Measurements from ENCODE around the gene CRTAC1.

Gene CRTAC1

GRCh38 chr10:98016772-98017475, 13.5 kb downstream of the CRTAC1 start:
- no peak for DNase-seq (ENCODE audit: low read depth)
- no peak overlapping the region for H3K4me3 ChIP-seq (ENCODE audit: low read length)
- no peak for TF ChIP-seq CTCF (conservative IDR thresholded peaks at IDR 0.05; ENCODE audit: low read depth, low read length)

- no peak overlapping the region for H3K4me3 ChIP-seq (ENCODE audit: low read length)
- TF ChIP-seq CTCF (conservative IDR thresholded peaks at IDR 0.05; ENCODE audit: low read depth, low read length), result no peak
- no peak for DNase-seq (ENCODE audit: low read depth)
These were observed 16.6 kb downstream of the CRTAC1 start for GRCh38 chr10:98013776-98014175.

- DNase-seq (ENCODE audit: low read depth), result no peak
- no peak overlapping the region for H3K4me3 ChIP-seq (ENCODE audit: low read length)
- TF ChIP-seq CTCF (conservative IDR thresholded peaks at IDR 0.05; ENCODE audit: low read depth, low read length), result peak; percentile 9
These were observed 17.3 kb downstream of the CRTAC1 start for GRCh38 chr10:98013122-98013521.

- no peak overlapping the region for H3K4me3 ChIP-seq (ENCODE audit: low read length)
- TF ChIP-seq CTCF (conservative IDR thresholded peaks at IDR 0.05; ENCODE audit: low read depth, low read length), result no peak
- no peak for DNase-seq (ENCODE audit: low read depth)
These were observed 17.8 kb downstream of the CRTAC1 start for GRCh38 chr10:98012644-98013043.

GRCh38 chr10:98010939-98011685, 19.3 kb downstream of the CRTAC1 start:
- H3K4me3 ChIP-seq (ENCODE audit: low read length), result no peak overlapping the region
- DNase-seq (ENCODE audit: low read depth), result no peak
- TF ChIP-seq CTCF (conservative IDR thresholded peaks at IDR 0.05; ENCODE audit: low read depth, low read length), result no peak

- TF ChIP-seq CTCF (conservative IDR thresholded peaks at IDR 0.05; ENCODE audit: low read depth, low read length), result no peak
- no peak for DNase-seq (ENCODE audit: low read depth)
These were observed 24.2 kb downstream of the CRTAC1 start for GRCh38 chr10:98006266-98006665.

GRCh38 chr10:98001736-98002135, 28.7 kb downstream of the CRTAC1 start:
- TF ChIP-seq CTCF (conservative IDR thresholded peaks at IDR 0.05; ENCODE audit: low read depth, low read length), result no peak
- DNase-seq (ENCODE audit: low read depth), result no peak
- H3K4me3 ChIP-seq (ENCODE audit: low read length), result no peak overlapping the region

More at GRCh38 chr10:98006266-98006665, 24.2 kb downstream of the CRTAC1 start:
- H3K4me3 ChIP-seq (ENCODE audit: low read length), result no peak overlapping the region

All from retinal pigment epithelial cell (primary cell).